Subcutaneous preadipocyte (primary cell): ENCODE data around the gene C15orf61. TPM values are rescaled to one million over a fixed set of nuclear protein-coding genes. Genes with fewer than 3 reads are reported as not detected.

Experiments used
- total RNA-seq: library from RNA; depleted of rRNA; stranded (reverse); fragments of >200 nt; gene quantifications from 2 replicates; pipeline ENCODE4 v1.2.3, GENCODE V29; 2012

Gene C15orf61
- 5.3 and 5.5 TPM in 2 replicates for total RNA-seq

DNA sequence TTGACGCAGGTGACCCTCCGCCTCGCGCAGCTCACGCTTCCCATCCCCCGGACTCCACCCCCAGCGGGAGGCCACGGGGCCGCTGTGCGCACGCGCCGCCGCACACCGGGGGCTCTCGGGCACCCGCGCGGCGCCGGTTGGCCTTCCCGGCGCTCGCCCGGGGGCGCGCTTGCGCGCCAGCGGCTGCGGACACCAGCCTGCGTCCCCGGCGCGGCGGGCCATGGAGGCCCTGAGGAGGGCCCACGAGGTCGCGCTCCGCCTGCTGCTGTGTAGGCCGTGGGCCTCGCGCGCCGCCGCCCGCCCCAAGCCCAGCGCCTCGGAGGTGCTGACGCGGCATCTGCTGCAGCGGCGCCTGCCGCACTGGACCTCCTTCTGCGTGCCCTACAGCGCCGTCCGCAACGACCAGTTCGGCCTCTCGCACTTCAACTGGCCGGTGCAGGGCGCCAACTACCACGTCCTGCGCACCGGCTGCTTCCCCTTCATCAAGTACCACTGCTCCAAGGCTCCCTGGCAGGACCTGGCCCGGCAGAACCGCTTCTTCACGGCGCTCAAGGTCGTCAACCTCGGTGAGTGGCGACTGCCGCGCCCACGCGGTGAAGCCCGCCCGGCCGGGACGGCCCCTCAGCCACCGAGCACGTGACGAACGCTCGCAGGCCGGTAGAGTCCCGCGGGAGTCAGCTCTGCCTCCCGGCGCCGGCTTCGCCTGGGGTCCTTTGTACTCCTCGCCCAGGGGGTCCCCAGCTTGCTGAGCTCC lies at the start of gene C15orf61:
TSS of gene C15orf61 (plus strand) at position 103 of the 754 bp plus-strand sequence. CDS start at position 221, 118 bp downstream.

DNA sequence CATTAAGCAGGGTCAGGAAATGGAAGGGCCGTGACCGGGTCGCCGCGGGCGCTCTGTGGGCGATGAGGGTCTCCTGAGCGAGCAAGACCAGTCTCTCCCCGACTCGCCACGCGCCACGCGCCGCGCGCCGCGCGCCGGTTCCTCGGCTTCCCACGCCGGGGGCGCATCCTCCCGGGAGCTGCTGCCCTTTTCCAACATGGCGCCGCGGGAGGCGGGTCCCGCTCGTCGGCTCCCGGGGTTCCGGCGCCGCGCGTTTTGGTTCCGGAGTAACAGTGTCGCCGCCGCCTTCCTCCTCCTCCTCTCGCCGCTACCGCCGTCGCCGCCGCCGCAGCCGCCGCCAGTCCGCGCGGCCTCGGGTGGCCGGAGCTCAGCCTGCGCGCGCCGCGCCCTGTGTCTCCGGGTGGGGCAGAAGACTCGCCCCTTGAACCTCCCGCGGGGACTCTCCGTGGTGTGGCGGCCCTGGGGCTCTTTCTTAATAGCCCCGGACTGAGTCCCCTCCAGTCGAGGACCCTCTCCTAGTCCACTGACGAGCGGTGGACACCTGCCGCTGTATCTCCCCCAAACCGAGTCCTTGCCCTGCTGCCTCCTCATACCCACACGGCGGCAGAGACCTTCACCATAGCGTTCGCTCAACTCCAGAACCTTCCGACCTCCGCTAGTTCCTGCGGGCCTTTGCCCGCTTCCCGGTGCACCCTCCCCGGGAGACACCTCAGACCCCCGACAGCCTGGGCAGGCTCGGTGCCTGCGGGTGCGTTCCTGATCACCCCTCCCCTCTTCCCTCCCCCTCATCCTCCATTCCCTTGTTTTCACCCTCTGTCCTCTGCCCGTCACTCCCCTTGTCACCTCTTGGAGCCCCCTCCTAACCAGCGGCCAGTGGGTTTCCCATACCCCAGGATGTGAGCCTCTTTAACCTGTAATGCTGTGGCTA lies 21.8 kb downstream of the C15orf61 start, which contains the start of gene MAP2K5:
TSS of gene MAP2K5 (plus strand) at position 284 of the 928 bp plus-strand sequence. CDS start at position 917, 633 bp downstream.

Other genes with a start within 250 kb of the C15orf61 start
- gene MAP2K5, start 21.6 kb downstream of the C15orf61 start, total RNA-seq, result 8.4 and 9.2 TPM in 2 replicates